ENCODE data around the gene CACNA2D3.

DNA sequence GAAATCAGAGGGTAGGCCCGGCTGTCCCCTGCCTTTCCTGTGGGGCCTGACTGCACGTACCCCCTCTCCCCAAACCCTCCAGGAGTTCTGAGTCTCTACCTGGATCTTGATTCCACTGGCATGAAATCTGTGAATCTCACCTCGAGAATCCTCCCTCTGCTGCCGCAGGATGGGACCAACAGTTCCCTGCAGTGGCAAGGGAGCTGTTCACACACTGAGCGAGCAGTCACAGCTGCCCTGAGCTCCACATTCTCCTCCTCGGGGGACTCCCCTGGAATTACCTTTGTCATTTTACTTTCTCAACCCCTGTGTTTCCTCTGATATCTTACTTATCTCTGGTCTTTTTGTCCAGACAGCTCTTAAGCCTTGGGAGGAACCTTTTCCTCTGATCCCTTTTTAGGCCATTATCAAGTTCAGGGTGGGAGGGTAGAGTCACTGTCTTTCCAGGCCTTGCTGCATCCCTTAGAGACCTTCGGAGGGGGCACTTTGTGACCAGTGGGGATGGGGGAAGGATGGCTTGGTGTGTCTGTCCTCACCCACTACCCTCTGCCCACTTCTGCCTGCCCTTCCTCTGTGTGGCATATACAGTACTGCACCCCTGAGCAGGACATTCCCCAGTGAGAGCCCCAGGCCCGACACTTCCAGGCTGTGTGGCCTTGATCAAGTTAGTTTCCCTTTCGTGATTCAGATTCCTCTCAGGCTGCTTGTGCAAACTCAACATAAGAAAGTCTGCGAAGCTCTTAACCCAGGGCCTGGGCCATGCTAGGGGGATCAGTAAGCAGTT is 42.0 kb downstream of the CACNA2D3 start:
- TF ChIP-seq, protein P1, sequence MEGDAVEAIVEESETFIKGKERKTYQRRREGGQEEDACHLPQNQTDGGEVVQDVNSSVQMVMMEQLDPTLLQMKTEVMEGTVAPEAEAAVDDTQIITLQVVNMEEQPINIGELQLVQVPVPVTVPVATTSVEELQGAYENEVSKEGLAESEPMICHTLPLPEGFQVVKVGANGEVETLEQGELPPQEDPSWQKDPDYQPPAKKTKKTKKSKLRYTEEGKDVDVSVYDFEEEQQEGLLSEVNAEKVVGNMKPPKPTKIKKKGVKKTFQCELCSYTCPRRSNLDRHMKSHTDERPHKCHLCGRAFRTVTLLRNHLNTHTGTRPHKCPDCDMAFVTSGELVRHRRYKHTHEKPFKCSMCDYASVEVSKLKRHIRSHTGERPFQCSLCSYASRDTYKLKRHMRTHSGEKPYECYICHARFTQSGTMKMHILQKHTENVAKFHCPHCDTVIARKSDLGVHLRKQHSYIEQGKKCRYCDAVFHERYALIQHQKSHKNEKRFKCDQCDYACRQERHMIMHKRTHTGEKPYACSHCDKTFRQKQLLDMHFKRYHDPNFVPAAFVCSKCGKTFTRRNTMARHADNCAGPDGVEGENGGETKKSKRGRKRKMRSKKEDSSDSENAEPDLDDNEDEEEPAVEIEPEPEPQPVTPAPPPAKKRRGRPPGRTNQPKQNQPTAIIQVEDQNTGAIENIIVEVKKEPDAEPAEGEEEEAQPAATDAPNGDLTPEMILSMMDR (IDR thresholded peaks at IDR 0.05): no peak
- no peak for TF ChIP-seq ZFX (IDR thresholded peaks at IDR 0.05; ENCODE audit: borderline replicate concordance)
